HepG2 (cell line): ENCODE measurements around the gene CPNE8. TPM values are rescaled to one million over a fixed set of nuclear protein-coding genes. Genes with fewer than 3 reads are reported as not detected.

Source experiments
- CBX1 ChIP-seq: IDR thresholded peaks from one replicate; pipeline ENCODE4 v1.6.1; 2016; ENCODE audit warnings: antibody characterized with exemption, low read depth
- CHD4 ChIP-seq: fragments of 200-600 bp; sonication (generic); IDR thresholded peaks from 2 replicates; pipeline ENCODE4 v1.7.0; 2017; ENCODE audit warnings: mild to moderate bottlenecking, low read length, borderline replicate concordance
- HMGXB3 ChIP-seq: sonication (generic); formaldehyde crosslinking; IDR thresholded peaks from 2 replicates; pipeline ENCODE4 v1.4.0; 2020; ENCODE audit warnings: missing genetic modification reagents, borderline replicate concordance
- HNF1B ChIP-seq: sonication (generic); formaldehyde crosslinking; IDR thresholded peaks from 2 replicates; pipeline ENCODE4 v1.5.1; 2020; ENCODE audit warnings: mild to moderate bottlenecking, moderate library complexity, missing genetic modification reagents
- HNRNPLL ChIP-seq: fragments of 200-400 bp; formaldehyde crosslinking; IDR thresholded peaks from 2 replicates; pipeline ENCODE4 v1.6.1; 2017; ENCODE audit warnings: mild to moderate bottlenecking, low read depth, low read length; ENCODE audit not compliant: poor library complexity, severe bottlenecking
- HOXA5 ChIP-seq: sonication (generic); formaldehyde crosslinking; IDR thresholded peaks from 2 replicates; pipeline ENCODE4 v1.4.0; 2020; ENCODE audit warnings: missing genetic modification reagents
- RBFOX2 ChIP-seq: fragments of 200-400 bp; formaldehyde crosslinking; IDR thresholded peaks from 2 replicates; pipeline ENCODE4 v1.6.1; 2017; ENCODE audit warnings: low read depth, mild to moderate bottlenecking, low read length
- RBM39 ChIP-seq: fragments of 200-400 bp; formaldehyde crosslinking; IDR thresholded peaks from one replicate; pipeline ENCODE4 v1.6.1; 2018; ENCODE audit warnings: antibody characterized with exemption, mild to moderate bottlenecking, low read depth, low read length; ENCODE audit not compliant: poor library complexity, severe bottlenecking
- REPIN1 ChIP-seq: sonication (generic); formaldehyde crosslinking; IDR thresholded peaks from 2 replicates; pipeline ENCODE4 v1.8.0; 2022; ENCODE audit warnings: missing genetic modification reagents, low read depth, mild to moderate bottlenecking, borderline replicate concordance
- ZFAT ChIP-seq: sonication (generic); formaldehyde crosslinking; conservative IDR thresholded peaks from 2 replicates; pipeline ENCODE4 v1.8.1; 2023; ENCODE audit warnings: missing genetic modification reagents, inconsistent platforms
- ZNF263 ChIP-seq: sonication (generic); formaldehyde crosslinking; IDR thresholded peaks from 2 replicates; pipeline ENCODE4 v1.4.0; 2020; ENCODE audit warnings: missing genetic modification reagents
- ZNF430 ChIP-seq: sonication (generic); formaldehyde crosslinking; IDR thresholded peaks from 2 replicates; pipeline ENCODE4 v1.9.0; 2021; ENCODE audit warnings: mild to moderate bottlenecking, missing genetic modification reagents
- ZNF512B ChIP-seq: sonication (generic); formaldehyde crosslinking; IDR thresholded peaks from 2 replicates; pipeline ENCODE4 v1.5.1; 2020; ENCODE audit warnings: missing genetic modification reagents, mild to moderate bottlenecking, borderline replicate concordance
- ZNF614 ChIP-seq: IDR thresholded peaks from 2 replicates; pipeline ENCODE4 v1.6.1; 2018; ENCODE audit warnings: missing biosample characterization, missing genetic modification reagents, inconsistent platforms, borderline replicate concordance
- ZNF629 ChIP-seq: sonication (generic); formaldehyde crosslinking; conservative IDR thresholded peaks from 2 replicates; pipeline ENCODE4 v1.5.0; 2020; ENCODE audit warnings: missing genetic modification reagents
- ZNF724P ChIP-seq: sonication (generic); formaldehyde crosslinking; IDR thresholded peaks from 2 replicates; pipeline ENCODE4 v1.8.0; 2022; ENCODE audit warnings: missing genetic modification reagents, borderline replicate concordance
- ZNF790 ChIP-seq: sonication (generic); formaldehyde crosslinking; IDR thresholded peaks from 2 replicates; pipeline ENCODE4 v1.8.0; 2022; ENCODE audit warnings: missing genetic modification reagents, mild to moderate bottlenecking, borderline replicate concordance
- ZSCAN25 ChIP-seq: sonication (generic); formaldehyde crosslinking; IDR thresholded peaks from 2 replicates; pipeline ENCODE4 v1.8.0; 2022; ENCODE audit warnings: mild to moderate bottlenecking, missing genetic modification reagents
- polyA plus RNA-seq, 8 experiments: library from polyadenylated mRNA; depleted of rRNA in 3 of 8; stranded (reverse) in 7 of 8; unstranded in 1 of 8; fragments of >200 nt; fragmentation: Illumina TruSeq in 4 of 8; extraction: Trizol in 4 of 8; gene quantifications; 2 replicates each; pipeline versions ENCODE4 v1.2.1 to v1.2.3, GENCODE V29; 2011 to 2016; ENCODE audit warnings: low read depth in 4 of 8, missing spikeins in 1 of 8, mixed read lengths in 1 of 8; ENCODE audit not compliant: insufficient read depth in 1 of 8
- total RNA-seq, 5 experiments: library from RNA; depleted of rRNA; stranded (reverse); fragments of >200 nt; fragmentation: Illumina TruSeq; extraction: Trizol; gene quantifications; 2 replicates each; pipeline ENCODE4 v1.2.3, GENCODE V29; 2016; ENCODE audit warnings: low read depth in 1 of 5

Gene CPNE8
- total and polyA plus RNA-seq, 2 of the 13 experiments (the other 11 are each of a cell fraction or from before 2014, with no cell fraction given): 2.4 to 2.7 TPM

GRCh38 chr12:38906482-38907200, 1.2 kb upstream of the CPNE8 start (continued):
- TF ChIP-seq HNF1B (CRISPR knock-in tag) (peak; percentile 74), CBX1 (peak; percentile 90), ZNF512B (CRISPR knock-in tag) (peak; percentile 90; the same call in 1 of the 2 replicates), ZNF263 (CRISPR knock-in tag) (peak; percentile 81), ZNF430 (peak; percentile 64; the same call in 1 of the 2 replicates), ZNF629 (CRISPR knock-in tag) (no peak), RBFOX2 (no peak), HMGXB3 (CRISPR knock-in tag) (no peak), REPIN1 (CRISPR knock-in tag) (peak; percentile 28; the same call in 1 of the 2 replicates), HNRNPLL (peak; percentile 63), CHD4 (no peak), ZNF724P (CRISPR knock-in tag) (no peak), ZFAT (no peak), RBM39 (peak; percentile 54), ZNF614 (CRISPR knock-in tag) (peak; percentile 54; the same call in 1 of the 2 replicates), ZNF790 (no peak), HOXA5 (CRISPR knock-in tag) (0 out of 2 replicates have a peak, but pooled peaks have one; percentile 36), ZSCAN25 (CRISPR knock-in tag) (peak; percentile 51; the same call in 1 of the 2 replicates)
